Cardiac fibroblast (primary cell): ENCODE results near the gene HMCN2.

Experiments used
- DNase-seq, 2 donors: peaks; one replicate each; pipeline versions ENCODE4 v3.0.0 to v3.0.0-alpha.2; 2010; ENCODE audit warnings: low read depth in 2 of 2
- H3K4me3 ChIP-seq, 2 donors: replicated peaks in 1 of 2; 1 replicate in 1 of 2; 2 replicates in 1 of 2; pipeline ENCODE4 v1.5.1; 2011; ENCODE audit warnings: low read depth in 2 of 2, low read length in 2 of 2, mild to moderate bottlenecking in 2 of 2, moderate library complexity in 1 of 2
- CTCF ChIP-seq: IDR thresholded peaks from one replicate; pipeline ENCODE4 v1.5.1; 2011; ENCODE audit warnings: low read depth, mild to moderate bottlenecking, low read length, inconsistent platforms

The HMCN2 gene

GRCh38 chr9:130264414-130265350 is 878 bp upstream of the HMCN2 start:
- no peak for DNase-seq
- TF ChIP-seq CTCF = no peak
- H3K4me3 ChIP-seq = no peak overlapping the region

- no peak overlapping the region for H3K4me3 ChIP-seq
- no peak for DNase-seq
- TF ChIP-seq CTCF = no peak
Measured at GRCh38 chr9:130266236-130267098, 907 bp downstream of the HMCN2 start.

- no peak overlapping the region for H3K4me3 ChIP-seq
- DNase-seq = no peak
Measured at GRCh38 chr9:130267930-130268329, 2.4 kb downstream of the HMCN2 start.

GRCh38 chr9:130268521-130269211 is 3.1 kb downstream of the HMCN2 start:
- no peak for TF ChIP-seq CTCF
- no peak for DNase-seq
- no peak overlapping the region for H3K4me3 ChIP-seq

More at GRCh38 chr9:130267930-130268329, 2.4 kb downstream of the HMCN2 start:
- no peak for TF ChIP-seq CTCF

GRCh38 chr9:130271473-130271872 is 5.9 kb downstream of the HMCN2 start:
- no peak for TF ChIP-seq CTCF
- no peak overlapping the region for H3K4me3 ChIP-seq
- DNase-seq = no peak

GRCh38 chr9:130275156-130275555 is 9.6 kb downstream of the HMCN2 start:
- no peak for TF ChIP-seq CTCF
- H3K4me3 ChIP-seq = no peak overlapping the region
- DNase-seq = no peak
